WERI-Rb-1 (cell line): Measurements from ENCODE around the gene TNKS1BP1.

ENCODE experiments used
- DNase-seq: peaks from one replicate; pipeline ENCODE4 v3.0.0-alpha.2; 2020
- H3K27ac ChIP-seq: fragments of 250-450 bp; sonication (Bioruptor Pico); 2 replicates; pipeline ENCODE4 v1.5.1; 2020; ENCODE audit warnings: mild to moderate bottlenecking, moderate library complexity
- H3K27me3 ChIP-seq: fragments of 250-450 bp; sonication (Bioruptor Pico); 2 replicates; pipeline ENCODE4 v1.5.1; 2021; ENCODE audit warnings: mild to moderate bottlenecking, low read depth, moderate library complexity; ENCODE audit not compliant: insufficient read depth, severe bottlenecking
- H3K36me3 ChIP-seq: fragments of 250-450 bp; sonication (Bioruptor Pico); 2 replicates; pipeline ENCODE4 v1.5.1; 2020; ENCODE audit warnings: mild to moderate bottlenecking, moderate library complexity
- H3K4me3 ChIP-seq: 2 replicates; pipeline ENCODE4 v1.5.1; 2011; ENCODE audit warnings: low read depth, mild to moderate bottlenecking, control low read depth, low read length
- H3K9me3 ChIP-seq: fragments of 250-450 bp; sonication (Bioruptor Pico); 2 replicates; pipeline ENCODE4 v1.5.1; 2021; ENCODE audit warnings: mild to moderate bottlenecking, moderate library complexity; ENCODE audit not compliant: severe bottlenecking
- TF ChIP-seq, protein P1 (sequence below): IDR thresholded peaks from 2 replicates; pipeline ENCODE4 v1.5.1; 2011; ENCODE audit warnings: low read depth, mild to moderate bottlenecking, control low read depth, inconsistent platforms, low read length

Gene TNKS1BP1

GRCh38 chr11:57279116-57279515 lies 45.6 kb downstream of the TNKS1BP1 start:
- no peak for DNase-seq
- no peaks in the 10 kb centered on the region for H3K36me3 ChIP-seq
- H3K27ac ChIP-seq, result no peak overlapping the region
- TF ChIP-seq, protein P1, sequence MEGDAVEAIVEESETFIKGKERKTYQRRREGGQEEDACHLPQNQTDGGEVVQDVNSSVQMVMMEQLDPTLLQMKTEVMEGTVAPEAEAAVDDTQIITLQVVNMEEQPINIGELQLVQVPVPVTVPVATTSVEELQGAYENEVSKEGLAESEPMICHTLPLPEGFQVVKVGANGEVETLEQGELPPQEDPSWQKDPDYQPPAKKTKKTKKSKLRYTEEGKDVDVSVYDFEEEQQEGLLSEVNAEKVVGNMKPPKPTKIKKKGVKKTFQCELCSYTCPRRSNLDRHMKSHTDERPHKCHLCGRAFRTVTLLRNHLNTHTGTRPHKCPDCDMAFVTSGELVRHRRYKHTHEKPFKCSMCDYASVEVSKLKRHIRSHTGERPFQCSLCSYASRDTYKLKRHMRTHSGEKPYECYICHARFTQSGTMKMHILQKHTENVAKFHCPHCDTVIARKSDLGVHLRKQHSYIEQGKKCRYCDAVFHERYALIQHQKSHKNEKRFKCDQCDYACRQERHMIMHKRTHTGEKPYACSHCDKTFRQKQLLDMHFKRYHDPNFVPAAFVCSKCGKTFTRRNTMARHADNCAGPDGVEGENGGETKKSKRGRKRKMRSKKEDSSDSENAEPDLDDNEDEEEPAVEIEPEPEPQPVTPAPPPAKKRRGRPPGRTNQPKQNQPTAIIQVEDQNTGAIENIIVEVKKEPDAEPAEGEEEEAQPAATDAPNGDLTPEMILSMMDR, result no peak
- H3K9me3 ChIP-seq, result no peaks in the 10 kb centered on the region
- no peaks in the 10 kb centered on the region for H3K27me3 ChIP-seq
- H3K4me3 ChIP-seq, result no peak overlapping the region

DNA sequence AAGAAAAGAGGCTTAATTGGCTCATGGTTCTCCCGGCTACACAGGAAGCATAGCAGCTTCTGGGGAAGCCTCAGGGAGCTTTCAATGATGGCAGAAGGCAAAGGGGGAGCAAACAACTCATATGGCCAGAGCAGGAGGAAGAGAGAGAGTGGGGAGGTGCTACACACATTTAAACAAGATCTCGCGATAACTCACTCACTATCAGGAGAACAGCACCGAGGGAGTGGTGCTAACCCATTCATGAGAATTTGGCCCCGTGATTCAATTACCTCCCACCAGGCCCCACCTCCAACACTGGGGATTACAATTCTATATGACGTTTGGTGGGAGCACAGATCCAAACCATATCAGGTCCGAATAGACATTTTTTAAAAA lies 46.0 kb downstream of the TNKS1BP1 start:
- Histone ChIP-seq H3K27ac (no peak overlapping the region), H3K9me3 (peaks cover under 1% of the 10 kb centered on the region), H3K4me3 (no peak overlapping the region), H3K27me3 (no peaks in the 10 kb centered on the region), H3K36me3 (no peaks in the 10 kb centered on the region)
- no peak for DNase-seq
- TF ChIP-seq, protein P1, result no peak

- TF ChIP-seq, protein P1, result peak; percentile 75
- Histone ChIP-seq H3K36me3 (no peaks in the 10 kb centered on the region), H3K27ac (peak overlapping the region; percentile 45), H3K9me3 (peaks cover 5% of the 10 kb centered on the region), H3K27me3 (no peaks in the 10 kb centered on the region), H3K4me3 (peak overlapping the region; percentile 23)
- peak; percentile 81 for DNase-seq
These were observed 46.7 kb downstream of the TNKS1BP1 start for GRCh38 chr11:57277845-57278720.

- Histone ChIP-seq H3K27me3 (no peaks in the 10 kb centered on the region), H3K36me3 (no peaks in the 10 kb centered on the region), H3K4me3 (peak overlapping the region; percentile 23), H3K27ac (peak overlapping the region; percentile 45), H3K9me3 (peaks cover 5% of the 10 kb centered on the region)
- TF ChIP-seq, protein P1, result no peak
- peak; percentile 19 for DNase-seq
These were observed 47.6 kb downstream of the TNKS1BP1 start for GRCh38 chr11:57276971-57277675.

GRCh38 chr11:57276169-57276970 lies 48.4 kb downstream of the TNKS1BP1 start:
- no peaks in the 10 kb centered on the region for H3K36me3 ChIP-seq
- DNase-seq, result no peak
- H3K9me3 ChIP-seq, result peaks cover 5% of the 10 kb centered on the region
- H3K27me3 ChIP-seq, result no peaks in the 10 kb centered on the region
- TF ChIP-seq, protein P1, result no peak
- no peak overlapping the region for H3K4me3 ChIP-seq
- no peak overlapping the region for H3K27ac ChIP-seq
